Liver (tissue), 3 donors: ENCODE measurements around the gene ZNF142.
A peak's percentile ranks its signal among the peaks of the same experiment; 100 is the strongest.

Experiments used
- HNF4G ChIP-seq: IDR thresholded peaks from 2 replicates; pipeline ENCODE4 v1.6.1; 2016; ENCODE audit warnings: antibody characterized with exemption
- RAD21 ChIP-seq, 2 donors: IDR thresholded peaks; 2 replicates each; pipeline ENCODE4 v1.6.1; 2016; ENCODE audit warnings: antibody characterized with exemption in 2 of 2, mild to moderate bottlenecking in 2 of 2
- TAF1 ChIP-seq: conservative IDR thresholded peaks from 2 replicates; pipeline ENCODE4 v1.6.1; 2016; ENCODE audit warnings: antibody characterized with exemption, mild to moderate bottlenecking
- YY1 ChIP-seq: IDR thresholded peaks from 2 replicates; pipeline ENCODE4 v1.6.1; 2016; ENCODE audit warnings: antibody characterized with exemption, mild to moderate bottlenecking
- TF ChIP-seq, protein P1 (sequence below): fragments of 150-350 bp; IDR thresholded peaks from 2 replicates; pipeline ENCODE4 v1.5.1; 2017; ENCODE audit warnings: improper control_type of control experiment, low read depth, low read length; ENCODE audit not compliant: missing input control
- TF ChIP-seq, protein P2 (sequence below): IDR thresholded peaks from 2 replicates; pipeline ENCODE4 v1.6.1; 2016; ENCODE audit warnings: antibody characterized with exemption
- donor health status: healthy.
- donor health status: healthy.

DNA sequence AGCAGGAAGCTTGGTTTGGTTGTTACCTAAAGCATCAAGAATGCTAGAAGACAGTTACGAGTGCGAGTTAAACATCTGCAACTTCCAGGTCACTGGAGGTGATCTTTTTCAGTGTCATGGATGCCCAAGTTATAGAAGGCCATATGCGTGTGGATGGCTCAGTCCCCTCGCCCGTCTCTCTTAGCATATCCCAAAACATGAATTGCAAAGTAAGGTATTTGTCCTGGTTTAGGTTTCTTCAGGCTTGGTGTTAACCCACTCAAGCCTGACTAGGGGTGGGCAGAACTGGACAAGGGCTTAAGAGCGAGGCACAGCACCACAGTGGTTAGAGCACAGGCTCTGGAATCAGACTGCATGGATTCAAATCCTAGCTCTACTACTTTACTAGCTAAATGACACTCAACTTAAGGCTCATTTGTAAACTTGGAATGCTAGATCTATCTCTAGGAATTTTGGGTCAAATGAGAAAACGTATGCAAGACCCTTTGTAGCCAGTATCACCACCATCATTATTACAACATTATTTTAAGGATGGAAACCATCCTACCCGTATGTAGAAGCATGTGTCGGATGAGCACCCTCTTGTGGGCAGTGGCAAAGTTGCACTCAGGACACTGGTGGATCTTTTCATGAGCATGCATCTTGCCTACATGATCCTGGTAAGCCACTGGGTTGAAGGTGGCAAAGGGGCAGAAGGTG lies 11.2 kb downstream of the ZNF142 start:
- peak; percentile 90 to 96 for TF ChIP-seq RAD21 (IDR thresholded peaks at IDR 0.05)
- TF ChIP-seq, protein P1, sequence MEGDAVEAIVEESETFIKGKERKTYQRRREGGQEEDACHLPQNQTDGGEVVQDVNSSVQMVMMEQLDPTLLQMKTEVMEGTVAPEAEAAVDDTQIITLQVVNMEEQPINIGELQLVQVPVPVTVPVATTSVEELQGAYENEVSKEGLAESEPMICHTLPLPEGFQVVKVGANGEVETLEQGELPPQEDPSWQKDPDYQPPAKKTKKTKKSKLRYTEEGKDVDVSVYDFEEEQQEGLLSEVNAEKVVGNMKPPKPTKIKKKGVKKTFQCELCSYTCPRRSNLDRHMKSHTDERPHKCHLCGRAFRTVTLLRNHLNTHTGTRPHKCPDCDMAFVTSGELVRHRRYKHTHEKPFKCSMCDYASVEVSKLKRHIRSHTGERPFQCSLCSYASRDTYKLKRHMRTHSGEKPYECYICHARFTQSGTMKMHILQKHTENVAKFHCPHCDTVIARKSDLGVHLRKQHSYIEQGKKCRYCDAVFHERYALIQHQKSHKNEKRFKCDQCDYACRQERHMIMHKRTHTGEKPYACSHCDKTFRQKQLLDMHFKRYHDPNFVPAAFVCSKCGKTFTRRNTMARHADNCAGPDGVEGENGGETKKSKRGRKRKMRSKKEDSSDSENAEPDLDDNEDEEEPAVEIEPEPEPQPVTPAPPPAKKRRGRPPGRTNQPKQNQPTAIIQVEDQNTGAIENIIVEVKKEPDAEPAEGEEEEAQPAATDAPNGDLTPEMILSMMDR = peak; percentile 84
- TF ChIP-seq, protein P2, sequence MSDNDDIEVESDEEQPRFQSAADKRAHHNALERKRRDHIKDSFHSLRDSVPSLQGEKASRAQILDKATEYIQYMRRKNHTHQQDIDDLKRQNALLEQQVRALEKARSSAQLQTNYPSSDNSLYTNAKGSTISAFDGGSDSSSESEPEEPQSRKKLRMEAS = no peak
- TF ChIP-seq HNF4G = no peak
- TF ChIP-seq TAF1 = no peak
- no peak for TF ChIP-seq YY1
